Measurements from ENCODE around the gene OSGEP. TPM values are rescaled to one million over a fixed set of nuclear protein-coding genes. Genes with fewer than 3 reads are reported as not detected.
A peak's percentile ranks its signal among the peaks of the same experiment; 100 is the strongest.

The OSGEP gene
- total and polyA plus RNA-seq, 2 of the 13 experiments (the other 11 are each of a cell fraction or from before 2014, with no cell fraction given): 39.7 to 41.1 TPM

DNA sequence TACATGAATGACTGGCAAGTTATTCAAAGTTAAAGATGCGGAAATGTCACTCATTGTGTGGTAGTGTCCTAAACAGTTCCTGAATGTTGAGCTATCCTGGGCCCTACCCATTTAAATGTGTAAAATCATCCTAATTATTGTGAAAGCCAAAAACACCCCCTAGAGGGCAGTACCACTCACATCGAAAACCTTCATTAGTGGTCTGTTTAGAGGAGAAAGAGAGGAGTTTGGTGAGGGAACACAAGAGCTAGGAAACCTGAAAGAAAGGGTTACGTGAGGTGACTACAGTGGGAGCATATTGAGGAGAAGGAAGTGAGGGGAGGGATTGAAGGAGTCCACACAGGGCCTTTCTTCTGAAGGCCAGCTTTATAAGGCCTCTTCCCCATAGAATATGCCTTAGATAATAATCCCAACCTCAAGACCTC lies 38.8 kb downstream of the OSGEP start (continued):
- TF ChIP-seq SAP130 (CRISPR knock-in tag; IDR thresholded peaks at IDR 0.05; ENCODE audit: low read depth): peak; percentile 70
- TF ChIP-seq HINFP (CRISPR knock-in tag; IDR thresholded peaks at IDR 0.05; ENCODE audit: low read depth): no peak
- peak; percentile 55 for TF ChIP-seq CEBPG (CRISPR knock-in tag; IDR thresholded peaks at IDR 0.05)
- TF ChIP-seq ZNF296 (CRISPR knock-in tag; conservative IDR thresholded peaks at IDR 0.05): no peak
- TF ChIP-seq, protein P1, sequence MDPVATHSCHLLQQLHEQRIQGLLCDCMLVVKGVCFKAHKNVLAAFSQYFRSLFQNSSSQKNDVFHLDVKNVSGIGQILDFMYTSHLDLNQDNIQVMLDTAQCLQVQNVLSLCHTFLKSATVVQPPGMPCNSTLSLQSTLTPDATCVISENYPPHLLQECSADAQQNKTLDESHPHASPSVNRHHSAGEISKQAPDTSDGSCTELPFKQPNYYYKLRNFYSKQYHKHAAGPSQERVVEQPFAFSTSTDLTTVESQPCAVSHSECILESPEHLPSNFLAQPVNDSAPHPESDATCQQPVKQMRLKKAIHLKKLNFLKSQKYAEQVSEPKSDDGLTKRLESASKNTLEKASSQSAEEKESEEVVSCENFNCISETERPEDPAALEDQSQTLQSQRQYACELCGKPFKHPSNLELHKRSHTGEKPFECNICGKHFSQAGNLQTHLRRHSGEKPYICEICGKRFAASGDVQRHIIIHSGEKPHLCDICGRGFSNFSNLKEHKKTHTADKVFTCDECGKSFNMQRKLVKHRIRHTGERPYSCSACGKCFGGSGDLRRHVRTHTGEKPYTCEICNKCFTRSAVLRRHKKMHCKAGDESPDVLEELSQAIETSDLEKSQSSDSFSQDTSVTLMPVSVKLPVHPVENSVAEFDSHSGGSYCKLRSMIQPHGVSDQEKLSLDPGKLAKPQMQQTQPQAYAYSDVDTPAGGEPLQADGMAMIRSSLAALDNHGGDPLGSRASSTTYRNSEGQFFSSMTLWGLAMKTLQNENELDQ (CRISPR knock-in tag; IDR thresholded peaks at IDR 0.05; ENCODE audit: borderline replicate concordance): no peak
- TF ChIP-seq CHD2 (IDR thresholded peaks at IDR 0.05; ENCODE audit: low read depth, low read length): no peak
- TF ChIP-seq TCF7 (IDR thresholded peaks at IDR 0.05; ENCODE audit: low read depth): no peak
- no peak for TF ChIP-seq ZNF468 (CRISPR knock-in tag; IDR thresholded peaks at IDR 0.05)
- TF ChIP-seq KDM5A (IDR thresholded peaks at IDR 0.05; ENCODE audit: borderline replicate concordance, low read length): no peak
- TF ChIP-seq, protein P2, sequence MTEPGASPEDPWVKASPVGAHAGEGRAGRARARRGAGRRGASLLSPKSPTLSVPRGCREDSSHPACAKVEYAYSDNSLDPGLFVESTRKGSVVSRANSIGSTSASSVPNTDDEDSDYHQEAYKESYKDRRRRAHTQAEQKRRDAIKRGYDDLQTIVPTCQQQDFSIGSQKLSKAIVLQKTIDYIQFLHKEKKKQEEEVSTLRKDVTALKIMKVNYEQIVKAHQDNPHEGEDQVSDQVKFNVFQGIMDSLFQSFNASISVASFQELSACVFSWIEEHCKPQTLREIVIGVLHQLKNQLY (CRISPR knock-in tag; IDR thresholded peaks at IDR 0.05): no peak
- peak; percentile 52; the same call in 1 of the 2 replicates for TF ChIP-seq GATAD2A (CRISPR knock-in tag; IDR thresholded peaks at IDR 0.05)
- TF ChIP-seq FOXP4 (CRISPR knock-in tag; IDR thresholded peaks at IDR 0.05): no peak
- no peak for TF ChIP-seq HMG20B (CRISPR knock-in tag; conservative IDR thresholded peaks at IDR 0.05)
- no peak for TF ChIP-seq UBTF (CRISPR knock-in tag; IDR thresholded peaks at IDR 0.05)
- TF ChIP-seq POLR2G (IDR thresholded peaks at IDR 0.05; ENCODE audit: low read depth, low read length): no peak
- no peak for TF ChIP-seq ZNF362 (CRISPR knock-in tag; IDR thresholded peaks at IDR 0.05; ENCODE audit: borderline replicate concordance)
- TF ChIP-seq NFKB2 (CRISPR knock-in tag; IDR thresholded peaks at IDR 0.05; ENCODE audit: borderline replicate concordance): no peak
- no peak for TF ChIP-seq POLR2A (IDR thresholded peaks at IDR 0.05; ENCODE audit: insufficient read depth in 1 of 2, low read depth in 2 of 2, low read length in 2 of 2)
- TF ChIP-seq SOX5 (CRISPR knock-in tag; IDR thresholded peaks at IDR 0.05; ENCODE audit: borderline replicate concordance): 0 out of 2 replicates have a peak, but pooled peaks have one; percentile 31
- TF ChIP-seq SRSF9 (IDR thresholded peaks at IDR 0.05; ENCODE audit: borderline replicate concordance, insufficient read depth, low read depth, low read length, poor library complexity, severe bottlenecking): no peak
- TF ChIP-seq ZNF232 (CRISPR knock-in tag; IDR thresholded peaks at IDR 0.05; ENCODE audit: borderline replicate concordance): no peak
- TF ChIP-seq ZNF230 (CRISPR knock-in tag; IDR thresholded peaks at IDR 0.05): peak; percentile 63; the same call in 1 of the 2 replicates
